HG02852 (cell line): ENCODE data around the gene SENP1.

ENCODE experiments used
- ATAC-seq: cut with Tn5 transposase; IDR thresholded peaks from one replicate; pipeline ENCODE4 v1.9.1; 2021; ENCODE audit warnings: mild to moderate bottlenecking, moderate library complexity; ENCODE audit not compliant: unreplicated experiment

SENP1 gene

DNA sequence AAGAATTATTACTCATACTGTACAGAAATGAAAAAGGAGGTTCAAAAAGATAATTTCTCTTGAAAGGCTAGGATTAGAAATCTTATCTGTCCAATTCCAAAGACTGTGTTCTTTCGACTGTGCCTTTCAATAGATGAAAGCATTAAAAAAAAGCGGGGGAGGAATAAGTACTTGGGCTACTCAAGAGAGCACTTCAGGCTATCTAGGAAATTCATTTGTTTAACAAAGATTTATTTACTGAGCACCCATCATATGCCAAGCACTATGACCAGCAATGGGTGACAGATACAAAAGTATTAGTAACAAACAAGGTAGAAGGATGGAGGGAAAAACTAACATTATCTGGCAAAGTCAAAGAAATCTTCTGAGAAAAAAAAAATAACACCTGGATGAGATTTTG, 37.4 kb downstream of the SENP1 start:
- ATAC-seq, result no peak

DNA sequence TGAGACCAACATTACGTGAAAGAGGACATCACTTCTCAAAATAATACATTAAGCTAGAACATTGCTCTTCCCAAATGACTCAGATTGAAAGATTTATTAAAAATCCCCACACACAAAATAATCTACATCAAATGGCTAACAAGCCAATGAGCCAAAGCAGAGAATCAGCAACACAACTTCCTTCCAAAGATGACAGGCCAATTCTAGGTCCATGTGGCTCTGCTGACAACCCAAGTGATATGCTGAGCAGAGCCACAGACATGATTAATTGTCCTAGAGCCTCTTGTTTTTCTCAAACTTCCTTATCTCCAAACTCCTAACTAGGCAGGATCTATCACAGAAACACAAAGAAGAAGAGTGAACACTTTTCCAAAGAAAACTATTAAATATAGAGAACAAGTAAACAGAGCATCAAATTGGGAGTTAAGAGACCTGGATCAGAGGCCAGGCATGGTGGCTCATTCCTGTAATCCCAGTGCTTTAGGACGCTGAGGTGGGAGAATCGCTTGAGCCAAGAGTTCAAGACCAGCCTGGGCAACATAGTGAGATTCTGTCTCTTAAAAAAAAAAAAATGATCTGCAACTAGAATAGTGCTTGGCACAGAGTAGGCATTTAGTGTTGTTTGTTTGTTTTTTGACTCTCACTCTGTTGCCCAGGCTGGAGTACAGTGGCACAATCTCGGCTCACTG, 38.5 kb downstream of the SENP1 start:
- no peak for ATAC-seq

DNA sequence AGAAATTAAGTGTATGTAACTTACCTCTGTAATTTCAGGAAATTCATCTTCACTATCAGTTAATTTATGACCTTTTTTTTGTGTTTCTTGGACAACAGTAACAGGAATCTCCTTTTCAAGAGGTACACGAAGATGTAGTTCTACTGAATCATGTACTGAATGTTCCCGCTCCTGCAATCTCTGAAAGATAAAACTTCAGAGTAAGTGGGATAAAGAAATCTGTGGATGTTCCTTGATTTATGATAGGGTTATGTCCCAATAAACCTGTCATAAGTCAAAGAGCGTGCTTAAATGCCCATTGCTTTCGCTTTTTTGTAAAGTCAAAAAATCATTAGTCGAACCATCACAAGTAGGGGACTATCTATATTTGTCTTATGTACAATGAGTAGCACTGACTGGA, 40.8 kb downstream of the SENP1 start:
- ATAC-seq, result no peak

DNA sequence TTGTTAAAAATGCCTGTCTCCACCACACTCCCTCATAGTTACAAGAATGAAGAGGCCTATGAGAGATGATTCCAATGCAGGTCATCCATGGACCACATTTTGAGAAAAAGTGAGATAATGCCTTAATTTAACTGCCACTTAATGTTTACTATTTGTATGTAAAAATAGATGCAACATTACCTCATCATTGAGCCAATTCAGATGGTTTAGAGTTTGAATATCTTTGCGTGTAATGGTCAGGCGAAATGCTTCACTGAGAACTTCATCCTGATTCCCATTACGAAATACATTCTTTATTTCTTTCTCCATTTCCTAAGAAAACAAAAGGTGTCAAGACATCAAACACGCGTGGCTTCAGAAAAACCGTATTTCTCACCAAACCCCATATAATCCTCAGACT, 42.3 kb downstream of the SENP1 start:
- no peak for ATAC-seq

DNA sequence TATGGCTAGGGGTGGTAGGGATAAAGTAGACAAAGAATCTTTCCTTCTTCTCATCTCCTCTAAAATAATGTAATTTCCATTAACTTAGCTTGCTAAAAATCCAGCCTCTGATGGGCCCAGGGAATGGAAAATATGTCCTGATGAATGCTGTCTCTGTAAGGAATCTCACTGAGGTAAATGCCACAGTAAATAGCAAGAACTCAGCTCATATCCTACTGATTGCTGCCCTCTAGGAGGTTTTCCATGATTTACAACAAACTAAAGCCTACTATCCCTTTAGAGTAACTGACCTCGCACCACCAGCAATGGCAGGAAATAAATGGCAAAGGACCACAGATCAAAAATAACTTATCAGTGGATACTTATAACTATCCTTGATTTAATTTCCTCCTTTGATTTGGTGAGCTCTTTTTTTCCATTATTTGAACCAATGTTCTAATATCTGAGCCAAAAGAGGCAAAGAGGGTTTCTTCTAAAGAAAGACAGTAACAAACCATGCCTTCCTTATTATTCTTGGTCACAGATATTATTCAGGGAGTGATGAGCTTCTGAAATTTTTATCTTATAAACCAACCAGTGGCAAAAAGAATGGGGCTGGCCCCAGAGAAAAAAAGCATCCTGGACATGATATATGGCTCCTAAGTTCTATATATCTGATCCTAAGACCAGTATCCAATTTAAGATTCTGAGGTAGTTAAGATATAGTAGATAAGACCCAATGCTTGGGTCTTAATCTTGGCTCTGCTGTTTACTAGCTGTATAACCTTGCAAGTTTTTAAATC, 43.8 kb downstream of the SENP1 start:
- ATAC-seq, result no peak

DNA sequence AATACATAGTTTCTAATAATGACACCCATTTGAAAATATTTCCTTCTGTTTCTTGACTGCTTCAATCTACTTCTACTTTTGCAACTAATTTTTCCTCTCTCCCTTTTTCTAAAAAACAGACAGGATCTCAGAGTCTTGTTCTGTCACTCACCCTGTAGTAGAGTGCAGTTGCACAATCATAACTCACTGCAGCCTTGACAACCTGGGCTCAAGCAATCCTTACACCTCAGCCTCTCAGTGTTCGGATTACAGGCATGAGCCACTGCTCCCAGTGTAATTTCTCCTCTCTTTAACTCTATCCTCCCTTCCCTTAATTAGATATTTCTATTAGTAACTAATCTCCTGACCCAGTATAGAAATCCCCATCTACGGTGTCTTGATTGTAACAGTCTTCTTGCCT, 45.4 kb downstream of the SENP1 start:
- no peak for ATAC-seq

DNA sequence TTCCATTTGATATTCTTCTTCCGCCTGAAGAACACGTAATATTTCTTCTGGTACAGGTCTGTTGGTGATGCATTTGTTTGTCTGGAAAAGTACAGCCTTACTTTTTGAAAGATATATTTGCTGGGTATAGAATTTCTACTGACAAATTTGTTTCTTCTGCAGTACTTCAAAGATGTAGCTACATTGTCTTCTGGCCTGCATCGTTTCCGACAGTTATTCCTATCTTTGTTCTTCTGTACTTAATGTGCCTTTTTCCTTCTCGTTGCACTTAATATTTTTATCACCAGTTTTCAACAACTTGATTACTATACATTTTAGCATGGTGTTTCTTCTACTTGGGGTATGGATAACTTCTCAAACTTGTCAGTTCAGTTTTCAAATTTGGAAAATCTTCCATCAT, 47.1 kb downstream of the SENP1 start:
- ATAC-seq, result no peak

DNA sequence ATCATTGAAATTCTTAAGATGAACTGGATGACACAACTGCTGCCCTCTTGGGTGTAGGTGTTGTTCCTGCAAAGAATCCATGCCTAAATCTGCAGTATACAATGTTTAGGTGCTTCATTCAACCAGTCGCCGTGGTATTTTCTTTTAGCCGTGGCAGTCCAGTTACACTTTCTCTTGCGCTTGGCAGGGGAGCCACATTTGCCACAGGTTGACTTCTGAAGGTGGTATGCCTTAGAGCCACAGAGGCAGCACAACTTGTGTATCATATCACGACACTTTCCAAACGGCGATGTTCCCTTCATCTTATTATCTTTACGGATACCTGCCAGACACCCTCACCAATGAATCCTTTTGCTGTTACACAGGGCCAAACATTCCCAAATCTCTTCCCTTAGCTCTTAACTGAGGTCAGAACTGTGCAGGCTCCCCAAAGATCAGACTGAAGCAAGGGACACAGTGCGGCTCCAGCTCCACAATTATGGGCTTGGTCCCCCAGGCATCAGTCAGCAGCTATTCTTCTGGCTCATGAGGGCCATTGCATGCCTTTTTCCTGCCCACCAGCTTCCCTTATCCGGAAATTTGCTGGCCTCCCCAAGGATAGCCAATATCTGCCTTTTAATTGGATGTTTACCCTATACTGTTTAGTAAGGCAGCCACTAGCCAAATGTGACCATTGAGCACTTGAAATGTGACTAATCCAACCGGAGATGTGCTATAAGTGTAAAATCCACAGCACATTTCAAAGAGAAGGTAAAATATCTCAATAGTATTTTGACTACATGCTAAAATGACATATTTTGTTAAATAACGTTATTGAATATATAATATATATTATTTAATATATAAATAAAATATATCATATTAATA, 50.7 kb downstream of the SENP1 start:
- ATAC-seq, result no peak

DNA sequence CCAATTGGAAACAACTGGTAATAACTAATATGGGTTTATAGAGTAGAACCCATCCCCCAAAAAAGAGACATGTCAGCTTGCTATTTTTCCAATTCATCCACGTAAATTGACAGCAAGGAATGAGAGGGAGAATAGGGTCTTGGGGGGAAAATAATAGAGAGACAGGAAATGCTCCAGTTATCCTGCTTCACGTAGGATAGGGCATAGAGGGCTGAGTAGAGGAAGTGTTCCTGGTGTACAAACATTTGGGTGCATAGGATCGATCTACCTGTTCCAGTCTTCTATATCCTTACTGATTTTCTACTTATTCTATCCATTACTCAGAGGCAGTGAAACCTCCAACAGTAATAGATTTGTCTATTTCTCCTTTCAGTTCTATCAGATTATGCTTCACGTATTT, 52.0 kb downstream of the SENP1 start:
- no peak for ATAC-seq

DNA sequence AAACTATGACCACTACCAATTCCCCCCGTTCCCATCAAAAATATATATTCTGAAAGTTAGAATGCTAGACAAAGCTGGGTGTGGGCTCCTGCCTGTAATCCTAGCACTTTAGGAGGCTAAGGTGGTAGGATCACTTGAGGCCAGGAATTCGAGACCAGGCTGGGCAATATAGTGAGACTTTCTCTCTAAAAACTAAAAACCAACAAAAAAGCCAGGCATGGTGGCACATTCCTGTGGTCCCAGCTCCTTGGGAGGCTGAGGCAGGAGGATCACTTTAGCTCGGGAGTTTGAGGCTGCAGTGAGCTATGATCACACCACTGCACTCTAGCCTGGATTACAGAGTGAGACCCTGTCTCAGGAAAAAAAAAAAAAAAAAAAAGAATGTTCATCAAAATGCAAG, 52.8 kb downstream of the SENP1 start:
- no peak for ATAC-seq

DNA sequence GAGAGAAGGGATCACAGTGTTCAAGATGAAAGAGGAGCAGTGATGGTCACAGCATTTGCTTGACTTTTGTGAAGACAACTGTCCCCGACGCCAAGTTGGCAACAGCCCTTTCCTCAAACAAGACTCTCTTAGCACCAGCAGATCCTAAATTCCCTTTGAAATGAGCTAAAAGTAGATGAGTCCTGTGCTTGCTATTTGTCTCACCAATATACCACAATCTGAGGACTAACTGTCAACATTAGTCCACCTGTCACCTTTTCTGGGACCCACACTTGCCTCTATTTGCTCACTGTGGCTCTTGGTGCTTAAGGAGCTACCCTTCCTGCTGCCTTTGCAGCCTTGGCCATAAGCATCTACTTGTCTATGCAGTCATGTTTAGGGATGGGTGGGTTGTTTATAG, 54.2 kb downstream of the SENP1 start:
- no peak for ATAC-seq

DNA sequence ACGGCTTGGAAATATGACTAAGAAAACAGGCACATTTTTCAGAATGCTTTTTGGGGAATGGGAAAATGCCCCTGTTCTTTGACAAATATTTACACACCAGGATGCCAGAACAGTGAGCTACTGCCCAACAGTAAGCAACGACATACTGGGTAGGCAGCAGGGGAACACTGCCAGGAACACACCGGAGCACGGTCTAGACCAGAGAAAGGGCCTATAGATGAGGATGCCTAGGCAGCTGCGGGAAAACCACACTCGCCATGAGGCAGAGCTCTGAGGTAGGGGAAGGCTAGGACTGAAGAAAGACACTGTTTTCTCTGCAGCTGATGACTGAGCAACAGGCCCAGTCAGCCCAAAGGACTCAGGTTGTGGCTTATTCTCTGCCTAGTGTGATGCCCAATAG, 55.7 kb downstream of the SENP1 start:
- no peak for ATAC-seq

DNA sequence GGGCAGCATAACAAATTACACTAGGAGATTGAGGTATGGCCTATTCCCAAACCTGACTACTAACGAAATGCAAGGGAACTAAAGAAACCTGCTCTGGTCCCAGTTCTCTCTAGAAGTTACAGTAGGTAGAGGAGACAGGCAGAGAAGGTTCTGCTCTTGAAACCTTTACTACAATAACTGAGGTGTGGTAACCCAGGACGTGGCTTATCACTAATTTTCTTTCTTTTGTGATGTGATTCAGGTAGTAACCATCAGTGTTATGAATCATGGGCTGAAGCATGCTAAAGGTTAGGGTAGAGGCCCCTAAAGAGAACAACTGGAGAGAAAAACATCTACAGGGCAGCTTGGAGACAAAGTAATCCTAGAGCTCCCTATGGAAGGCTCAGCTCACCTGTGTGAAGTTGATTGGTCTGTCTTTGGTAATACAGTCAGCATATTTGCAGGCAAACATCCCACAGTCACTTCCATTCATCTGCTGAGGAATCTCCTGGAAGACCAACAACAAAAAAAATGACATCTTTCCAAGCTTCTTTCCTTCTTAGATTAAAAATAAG, 59.8 kb downstream of the SENP1 start:
- no peak for ATAC-seq

DNA sequence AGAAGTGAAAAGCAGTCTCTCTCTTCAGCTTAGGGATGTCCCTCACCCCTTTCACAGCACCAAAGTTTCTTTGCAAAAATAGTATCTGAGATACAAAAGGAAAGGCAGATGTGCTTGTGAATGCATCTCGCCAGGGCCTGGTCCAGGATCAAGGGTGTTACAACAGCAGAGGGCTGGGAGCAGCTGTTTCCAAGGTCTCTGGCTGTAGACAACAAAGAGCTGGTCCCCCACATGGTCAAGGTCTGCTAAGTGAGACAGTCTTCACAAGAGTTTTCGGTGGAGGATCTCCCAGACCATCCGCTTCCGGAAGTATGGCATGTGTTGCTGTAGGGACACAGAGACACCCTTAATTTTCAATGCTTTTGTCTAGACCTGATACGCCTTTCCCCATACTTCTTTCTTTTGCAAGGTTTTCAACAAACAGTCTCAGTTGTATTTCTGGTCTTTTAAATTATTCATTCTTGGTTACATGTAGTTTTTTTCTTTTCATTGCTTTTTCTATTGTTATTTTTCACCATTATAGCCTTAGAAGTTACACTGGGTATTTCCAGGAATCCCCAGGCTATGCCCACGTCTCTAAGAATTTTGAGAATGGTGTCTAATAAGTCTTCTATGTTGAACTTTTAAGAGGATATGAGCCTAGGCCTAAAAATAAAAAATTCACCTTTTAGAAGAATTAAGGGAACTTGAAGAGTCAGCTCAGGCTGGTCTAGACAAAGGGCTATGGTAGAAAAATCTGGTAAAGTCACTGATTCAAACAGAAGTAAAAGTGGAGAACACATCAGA, 60.6 kb downstream of the SENP1 start:
- no peak for ATAC-seq

DNA sequence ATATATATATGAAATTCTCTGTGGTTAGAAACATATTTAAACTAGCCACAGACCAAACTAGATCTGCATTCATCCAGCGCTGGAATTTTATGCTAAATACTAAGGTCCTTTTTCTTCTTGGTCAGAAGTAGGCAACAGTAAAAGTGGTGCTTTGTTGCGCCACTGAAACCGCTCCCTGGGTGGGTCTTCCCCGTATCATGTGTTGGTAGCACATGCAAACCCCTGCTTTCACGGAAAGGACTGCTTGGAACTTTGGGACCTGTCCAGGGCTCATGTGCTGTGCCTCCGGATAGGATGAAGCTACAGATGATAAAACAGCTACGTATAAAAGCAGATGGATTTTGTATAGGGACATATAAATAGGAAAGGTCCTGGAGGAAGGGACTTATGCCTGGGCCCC, 61.5 kb downstream of the SENP1 start:
- ATAC-seq, result no peak

DNA sequence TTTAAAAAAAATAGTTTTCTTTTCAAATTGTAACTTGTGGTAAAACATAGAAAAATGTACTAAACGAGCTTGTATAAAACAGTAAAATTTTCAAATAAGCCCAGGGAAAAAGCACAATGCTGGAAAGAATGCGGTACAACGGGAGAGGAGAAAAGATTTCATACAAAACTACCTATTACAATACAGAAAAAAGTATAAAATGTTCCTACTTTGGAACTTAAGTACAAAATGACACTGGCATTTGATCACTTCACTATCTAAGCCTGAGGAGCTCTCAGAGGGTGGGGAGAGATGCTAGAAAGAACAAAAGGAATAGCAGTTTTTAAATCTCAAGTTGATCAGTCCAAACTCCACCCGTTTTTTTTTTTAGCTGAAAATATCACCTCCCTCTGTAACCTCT, 62.1 kb downstream of the SENP1 start:
- ATAC-seq, result no peak

DNA sequence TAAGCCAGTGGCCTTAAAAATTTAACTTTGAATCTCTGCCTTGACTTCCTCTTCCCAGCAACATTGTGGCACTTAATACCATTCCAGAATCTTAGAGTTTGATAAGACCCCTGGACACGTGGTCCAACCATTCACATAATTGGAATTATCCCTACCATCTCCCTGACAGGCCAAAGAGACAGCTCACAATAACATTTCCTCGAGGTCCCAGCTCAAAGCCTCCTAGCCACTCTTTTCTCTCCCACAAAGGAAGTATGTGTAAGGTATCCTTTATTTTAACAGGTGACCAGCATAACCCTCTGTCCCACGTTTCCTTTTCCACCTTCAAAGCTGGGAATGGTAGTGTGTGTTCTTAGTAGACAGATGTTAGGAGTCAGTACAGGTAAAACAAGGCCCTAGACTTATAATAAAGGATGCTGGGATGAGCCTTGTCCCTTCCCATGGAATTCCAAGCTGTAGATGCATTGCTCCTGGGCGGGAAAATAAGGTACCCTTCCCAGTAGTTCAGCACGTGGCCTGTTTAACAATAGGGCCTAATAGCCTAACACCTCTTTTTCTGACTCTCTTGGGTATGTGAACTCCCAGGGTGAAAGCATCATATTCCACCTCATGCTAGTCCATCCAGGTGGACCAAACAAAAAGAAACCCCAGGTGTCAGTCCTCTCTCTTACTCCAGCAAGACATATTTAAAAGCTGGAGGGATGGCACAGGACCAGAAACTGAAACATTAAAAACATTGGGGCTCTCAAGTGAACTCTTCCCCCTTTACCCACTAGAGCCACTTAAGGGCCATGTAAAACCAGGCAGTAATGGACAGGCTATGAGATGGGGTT, 64.1 kb downstream of the SENP1 start:
- no peak for ATAC-seq

DNA sequence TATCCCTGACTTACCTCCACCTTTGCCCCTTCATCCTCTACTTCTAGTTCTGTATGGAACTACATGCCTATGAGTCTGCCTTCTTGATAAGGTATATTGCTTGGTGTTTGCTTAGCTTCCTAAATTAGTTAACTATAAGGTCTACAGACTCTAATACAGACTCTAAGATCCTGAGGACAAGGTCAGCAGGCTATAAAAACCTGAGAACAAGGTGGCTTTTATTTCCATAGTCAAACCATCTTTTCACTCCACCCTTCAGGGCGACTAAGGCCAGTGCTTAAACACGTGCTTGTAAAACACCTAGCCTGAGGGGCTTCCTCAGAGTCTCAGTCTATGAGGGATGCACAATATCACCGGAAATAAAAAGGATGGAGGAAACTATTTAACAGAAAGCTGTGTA, 65.5 kb downstream of the SENP1 start:
- ATAC-seq, result no peak

DNA sequence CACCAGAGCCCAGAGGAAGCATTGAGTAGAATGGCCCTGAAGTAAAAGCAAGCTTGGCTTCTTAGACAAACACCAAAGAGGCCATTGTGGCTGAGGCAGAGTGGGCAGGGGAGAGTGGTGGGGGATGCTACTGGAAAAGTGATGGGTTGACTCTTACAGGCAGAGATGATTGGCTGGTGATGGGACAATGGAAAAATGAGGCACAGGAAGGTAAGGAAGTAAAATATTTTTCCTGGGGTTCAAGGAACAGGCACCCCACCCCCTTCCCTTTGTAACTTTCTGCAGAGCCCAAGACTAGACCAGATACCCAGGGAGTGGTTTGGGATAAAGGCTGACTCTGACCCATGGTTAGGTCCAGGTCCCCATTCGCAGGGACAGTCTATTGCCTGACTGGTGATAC, 66.7 kb downstream of the SENP1 start:
- ATAC-seq, result no peak

DNA sequence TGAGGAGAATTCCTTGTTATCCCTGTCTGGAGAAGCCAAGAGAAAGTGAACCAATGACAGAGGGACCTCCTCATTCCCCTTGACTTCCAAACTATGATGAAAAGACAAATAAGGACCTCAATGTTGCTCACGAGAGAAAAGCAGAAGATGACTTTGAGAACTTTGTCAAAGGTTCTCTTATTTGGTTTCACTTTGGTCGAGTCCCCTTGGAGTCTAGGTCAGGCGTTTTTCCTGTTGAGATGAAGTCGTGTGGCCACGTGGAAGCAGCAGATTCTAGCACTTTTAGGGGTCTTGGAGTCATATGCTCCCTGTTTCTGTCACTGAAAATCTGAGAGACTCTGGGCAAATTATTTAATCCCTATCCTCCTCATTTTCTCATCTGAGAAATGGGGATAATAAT, 67.8 kb downstream of the SENP1 start:
- ATAC-seq, result no peak
